Stimulated activated memory B cell treated with anti-CD40 and anti-IgM and Interleukin-4, amounts not matched to agents 10 μg/mL and 1 μg/mL and 100 μg/mL, for 72 hours (primary cell): ENCODE measurements around the gene GLIPR1.
A peak's percentile ranks its signal among the peaks of the same experiment; 100 is the strongest.

ENCODE experiments used
- ATAC-seq: fragments of 150-1000 bp; cut with Tn5 transposase; 2 replicates; pipeline ENCODE4 v1.10.0; 2021
- H3K27ac Mint-ChIP-seq: one replicate; pipeline ENCODE4 v1.8.0; 2022; ENCODE audit warnings: mild to moderate bottlenecking, mixed read lengths
- H3K27me3 Mint-ChIP-seq: one replicate; pipeline ENCODE4 v1.8.0; 2022; ENCODE audit warnings: mixed read lengths
- H3K36me3 Mint-ChIP-seq: one replicate; pipeline ENCODE4 v1.8.0; 2022; ENCODE audit warnings: mixed read lengths
- H3K4me1 Mint-ChIP-seq: one replicate; pipeline ENCODE4 v1.8.0; 2022; ENCODE audit warnings: mixed read lengths
- H3K4me3 Mint-ChIP-seq: one replicate; pipeline ENCODE4 v1.8.0; 2022; ENCODE audit warnings: mild to moderate bottlenecking, moderate library complexity, mixed read lengths
- H3K9me3 Mint-ChIP-seq: one replicate; pipeline ENCODE4 v1.8.0; 2022; ENCODE audit warnings: mixed read lengths

GLIPR1 gene

DNA sequence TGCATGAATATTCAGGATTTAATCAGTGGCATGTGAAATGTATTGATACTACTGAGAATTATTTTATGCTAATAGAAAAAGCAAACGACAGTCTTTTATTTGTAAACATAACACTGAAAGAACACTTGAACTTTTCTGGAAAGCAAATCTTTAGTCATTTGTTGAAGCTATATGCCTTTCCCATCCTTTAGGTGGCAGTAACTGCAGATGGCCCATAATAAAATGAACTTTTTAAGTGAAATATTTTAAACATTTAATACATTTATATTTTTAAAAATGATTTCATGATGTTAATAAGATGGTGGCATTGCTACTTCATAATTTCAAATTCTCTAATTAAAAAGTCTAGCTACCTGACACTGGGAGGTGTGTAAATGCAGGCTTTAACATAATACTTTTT, 44.7 kb downstream of the GLIPR1 start:
- no peak for ATAC-seq
- Mint-ChIP-seq H3K27ac (no peak overlapping the region), H3K4me1 (peaks cover 8% of the 10 kb centered on the region), H3K9me3 (no peaks in the 10 kb centered on the region), H3K36me3 (no peaks in the 10 kb centered on the region), H3K4me3 (no peak overlapping the region), H3K27me3 (peaks cover 33% of the 10 kb centered on the region)

DNA sequence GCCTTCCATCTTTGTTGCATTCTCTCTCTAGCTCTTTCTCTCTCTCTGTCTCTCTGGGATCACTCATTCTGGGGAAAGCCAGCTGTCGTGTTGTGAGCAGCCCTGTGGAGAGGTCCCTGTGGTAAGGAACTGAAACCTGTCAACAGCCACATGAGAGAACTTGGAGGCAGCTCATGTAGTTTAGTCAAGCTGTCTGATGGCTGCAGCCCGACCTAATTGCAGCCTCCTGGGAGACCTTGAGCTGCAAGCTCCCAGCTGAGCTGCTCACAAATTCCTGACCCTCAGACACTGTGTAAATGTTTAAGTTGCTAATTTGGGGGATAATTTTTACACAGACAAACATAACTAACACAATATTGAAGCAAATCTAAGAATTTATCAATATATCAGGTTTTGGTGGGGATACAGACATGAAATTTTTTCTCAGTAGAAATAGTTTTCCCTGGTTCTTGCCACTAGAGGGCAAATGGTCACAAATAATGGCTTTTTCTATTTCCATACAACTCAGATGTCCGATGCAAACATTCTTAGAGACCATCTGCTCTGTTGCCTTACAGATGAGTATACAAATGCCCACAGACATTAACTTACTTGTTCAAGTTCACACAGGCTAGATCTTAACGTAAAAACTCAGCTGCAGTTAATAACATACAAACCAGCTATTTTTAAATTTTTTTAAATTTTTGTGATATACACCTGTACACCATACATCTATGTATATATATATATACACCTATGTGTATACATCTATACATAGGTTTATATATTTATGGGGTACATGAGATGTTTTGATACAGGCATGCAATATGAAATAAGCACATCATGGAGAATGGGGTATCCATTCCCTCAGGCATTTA, 46.3 kb downstream of the GLIPR1 start:
- H3K27ac Mint-ChIP-seq = no peak overlapping the region
- H3K4me1 Mint-ChIP-seq = peaks cover 8% of the 10 kb centered on the region
- peaks cover 21% of the 10 kb centered on the region for H3K27me3 Mint-ChIP-seq
- no peaks in the 10 kb centered on the region for H3K36me3 Mint-ChIP-seq
- no peaks in the 10 kb centered on the region for H3K9me3 Mint-ChIP-seq
- no peak overlapping the region for H3K4me3 Mint-ChIP-seq
- ATAC-seq = peak; percentile 92

GRCh38 chr12:75528272-75528671, 47.7 kb downstream of the GLIPR1 start:
- Mint-ChIP-seq H3K36me3 (no peaks in the 10 kb centered on the region), H3K9me3 (no peaks in the 10 kb centered on the region), H3K4me1 (peaks cover 8% of the 10 kb centered on the region), H3K27me3 (peaks cover 7% of the 10 kb centered on the region), H3K27ac (no peak overlapping the region), H3K4me3 (no peak overlapping the region)
- no peak for ATAC-seq

GRCh38 chr12:75528692-75529091, 48.1 kb downstream of the GLIPR1 start:
- peaks cover 3% of the 10 kb centered on the region for H3K27me3 Mint-ChIP-seq
- H3K4me3 Mint-ChIP-seq = no peak overlapping the region
- peaks cover 8% of the 10 kb centered on the region for H3K4me1 Mint-ChIP-seq
- H3K27ac Mint-ChIP-seq = no peak overlapping the region
- no peaks in the 10 kb centered on the region for H3K9me3 Mint-ChIP-seq
- H3K36me3 Mint-ChIP-seq = no peaks in the 10 kb centered on the region
- no peak for ATAC-seq

GRCh38 chr12:75529316-75529715, 48.8 kb downstream of the GLIPR1 start:
- Mint-ChIP-seq H3K27ac (no peak overlapping the region), H3K27me3 (no peaks in the 10 kb centered on the region), H3K36me3 (no peaks in the 10 kb centered on the region), H3K4me1 (peaks cover 8% of the 10 kb centered on the region), H3K9me3 (no peaks in the 10 kb centered on the region), H3K4me3 (no peak overlapping the region)
- ATAC-seq = no peak

DNA sequence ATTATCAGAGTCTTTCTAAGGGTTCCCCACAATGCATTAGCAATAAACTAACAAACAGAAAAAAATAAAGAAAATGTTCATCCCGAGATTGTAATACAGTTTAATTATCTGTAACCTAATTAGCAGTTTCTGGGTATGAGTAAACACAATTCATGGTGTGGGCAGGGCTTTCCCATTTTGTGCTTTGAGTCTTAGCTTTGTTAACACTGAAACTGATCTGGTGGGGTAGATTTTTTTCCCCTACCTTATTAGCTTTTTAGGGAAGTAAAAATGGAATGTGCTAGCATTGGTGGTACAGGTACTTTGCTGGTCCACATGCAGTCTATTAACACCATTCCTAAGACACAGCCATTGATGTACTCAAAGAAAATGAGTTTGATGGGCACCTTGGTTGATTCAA, 49.3 kb downstream of the GLIPR1 start:
- Mint-ChIP-seq H3K36me3 (no peaks in the 10 kb centered on the region), H3K9me3 (no peaks in the 10 kb centered on the region), H3K4me1 (peaks cover 8% of the 10 kb centered on the region), H3K27ac (no peak overlapping the region), H3K4me3 (no peak overlapping the region), H3K27me3 (no peaks in the 10 kb centered on the region)
- ATAC-seq = no peak

DNA sequence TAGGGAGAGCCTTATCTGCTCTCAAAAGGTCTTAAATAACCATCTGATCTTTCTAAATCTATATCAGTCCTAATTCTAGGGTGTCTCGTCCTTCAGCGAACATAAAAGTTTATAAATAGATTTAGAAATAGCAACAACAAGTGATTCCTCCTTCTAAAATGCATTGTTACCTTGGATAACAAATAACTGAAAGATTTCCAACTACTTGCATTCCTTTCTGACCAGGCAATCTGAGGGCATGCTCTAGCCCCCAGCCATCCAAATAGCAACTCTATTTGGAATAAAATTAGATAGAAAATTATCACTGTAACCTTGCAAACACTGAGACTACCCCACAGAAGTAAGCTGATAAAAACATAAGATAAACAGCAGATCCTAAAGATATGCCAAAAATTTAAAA, 52.7 kb downstream of the GLIPR1 start:
- Mint-ChIP-seq H3K36me3 (no peaks in the 10 kb centered on the region), H3K4me1 (no peaks in the 10 kb centered on the region), H3K27me3 (no peaks in the 10 kb centered on the region), H3K4me3 (no peak overlapping the region), H3K27ac (no peak overlapping the region), H3K9me3 (no peaks in the 10 kb centered on the region)
- ATAC-seq = no peak

- H3K4me1 Mint-ChIP-seq = no peaks in the 10 kb centered on the region
- no peaks in the 10 kb centered on the region for H3K36me3 Mint-ChIP-seq
- H3K27ac Mint-ChIP-seq = no peak overlapping the region
- ATAC-seq = no peak
- peaks cover 19% of the 10 kb centered on the region for H3K27me3 Mint-ChIP-seq
- no peaks in the 10 kb centered on the region for H3K9me3 Mint-ChIP-seq
- no peak overlapping the region for H3K4me3 Mint-ChIP-seq
Measured at GRCh38 chr12:75539889-75540288, 59.3 kb downstream of the GLIPR1 start.

DNA sequence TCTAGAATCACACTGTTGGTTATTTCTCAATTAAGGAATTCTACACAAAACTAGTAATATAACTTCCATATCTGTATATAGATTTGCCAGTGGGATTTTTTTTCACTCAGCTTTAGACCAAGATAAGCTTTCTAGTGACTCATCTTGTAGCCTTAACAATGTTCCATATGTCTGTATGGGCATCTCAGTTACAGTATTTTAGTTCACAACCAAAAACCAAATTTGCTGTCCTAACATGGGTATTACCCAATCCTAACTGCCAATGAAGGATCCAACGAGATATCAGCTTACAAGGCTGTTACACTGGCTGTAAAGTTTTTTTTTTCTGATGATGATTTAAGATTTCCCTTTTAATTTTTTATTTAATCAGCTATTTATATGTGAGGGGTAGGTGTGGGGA, 62.4 kb downstream of the GLIPR1 start:
- Mint-ChIP-seq H3K36me3 (no peaks in the 10 kb centered on the region), H3K4me1 (no peaks in the 10 kb centered on the region), H3K27me3 (peaks cover 33% of the 10 kb centered on the region), H3K9me3 (no peaks in the 10 kb centered on the region), H3K27ac (no peak overlapping the region), H3K4me3 (no peak overlapping the region)
- ATAC-seq = no peak

DNA sequence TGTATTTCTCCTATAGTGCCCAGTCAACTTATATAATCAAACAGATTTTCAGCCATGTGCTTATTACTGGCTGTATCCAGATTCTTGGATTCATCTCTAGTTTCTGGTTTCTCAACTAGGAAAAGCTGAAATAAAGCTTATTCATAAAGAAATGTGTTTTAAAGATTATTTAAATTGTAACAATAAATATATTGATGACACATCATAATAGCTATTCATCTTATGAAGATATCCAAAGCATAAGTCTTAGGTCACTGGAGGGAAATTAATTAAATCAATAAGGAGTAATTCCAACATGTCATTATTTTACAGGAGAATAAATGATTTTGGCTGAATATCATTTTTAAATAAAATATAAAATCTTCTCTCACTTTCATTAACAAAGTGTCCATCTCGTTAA, 63.0 kb downstream of the GLIPR1 start:
- Mint-ChIP-seq H3K27ac (no peak overlapping the region), H3K4me3 (no peak overlapping the region), H3K27me3 (peaks cover 37% of the 10 kb centered on the region), H3K36me3 (no peaks in the 10 kb centered on the region), H3K9me3 (no peaks in the 10 kb centered on the region), H3K4me1 (no peaks in the 10 kb centered on the region)
- no peak for ATAC-seq

DNA sequence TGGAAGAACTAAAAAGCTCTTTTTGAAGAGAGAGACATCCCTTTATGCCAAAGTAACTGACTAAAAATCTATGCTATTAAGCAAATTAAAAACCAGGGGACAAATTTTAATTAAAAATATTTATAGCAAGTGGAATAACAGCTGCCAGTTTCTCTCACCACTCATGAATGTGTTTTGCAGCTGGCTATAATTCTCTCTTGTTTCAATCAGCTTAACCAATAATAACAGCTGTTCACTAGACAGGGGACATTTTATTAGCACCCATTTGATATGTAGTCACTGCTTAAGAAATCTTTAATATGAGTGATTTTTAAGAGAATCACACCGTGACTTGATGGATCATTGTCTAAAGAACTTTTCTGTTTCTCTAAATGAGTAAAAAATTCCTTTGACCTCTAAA, 65.1 kb downstream of the GLIPR1 start:
- ATAC-seq = no peak
- no peaks in the 10 kb centered on the region for H3K9me3 Mint-ChIP-seq
- no peak overlapping the region for H3K27ac Mint-ChIP-seq
- peaks cover 45% of the 10 kb centered on the region for H3K27me3 Mint-ChIP-seq
- no peaks in the 10 kb centered on the region for H3K4me1 Mint-ChIP-seq
- H3K4me3 Mint-ChIP-seq = no peak overlapping the region
- no peaks in the 10 kb centered on the region for H3K36me3 Mint-ChIP-seq

DNA sequence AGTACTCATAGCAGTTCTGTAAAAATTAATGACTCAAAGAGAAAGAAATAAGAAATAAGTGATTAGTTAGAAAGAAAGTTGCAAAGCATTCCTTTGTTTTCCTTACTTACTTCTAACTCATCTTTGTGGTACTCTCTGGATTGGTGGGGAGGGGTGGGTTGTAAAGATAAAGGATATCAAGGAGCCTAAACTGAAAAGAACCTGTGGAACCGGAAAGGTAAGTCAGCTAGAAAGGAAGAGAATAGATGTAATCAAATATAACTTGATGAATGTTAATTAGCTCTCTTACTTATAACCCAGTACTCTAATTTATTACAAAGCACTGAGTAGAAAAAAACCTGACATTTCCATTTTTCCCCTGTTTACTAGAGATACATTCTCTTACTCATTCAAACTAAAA, 68.3 kb downstream of the GLIPR1 start:
- H3K36me3 Mint-ChIP-seq = no peaks in the 10 kb centered on the region
- H3K9me3 Mint-ChIP-seq = no peaks in the 10 kb centered on the region
- no peak overlapping the region for H3K4me3 Mint-ChIP-seq
- ATAC-seq = no peak
- H3K27me3 Mint-ChIP-seq = peaks cover 37% of the 10 kb centered on the region
- H3K4me1 Mint-ChIP-seq = no peaks in the 10 kb centered on the region
- H3K27ac Mint-ChIP-seq = no peak overlapping the region

GRCh38 chr12:75549989-75550388, 69.4 kb downstream of the GLIPR1 start:
- Mint-ChIP-seq H3K36me3 (no peaks in the 10 kb centered on the region), H3K4me3 (no peak overlapping the region), H3K9me3 (no peaks in the 10 kb centered on the region), H3K27me3 (peaks cover 26% of the 10 kb centered on the region), H3K4me1 (no peaks in the 10 kb centered on the region), H3K27ac (no peak overlapping the region)
- no peak for ATAC-seq

GRCh38 chr12:75550401-75551240, 70.1 kb downstream of the GLIPR1 start:
- no peaks in the 10 kb centered on the region for H3K36me3 Mint-ChIP-seq
- H3K4me1 Mint-ChIP-seq = no peaks in the 10 kb centered on the region
- peaks cover 20% of the 10 kb centered on the region for H3K27me3 Mint-ChIP-seq
- H3K9me3 Mint-ChIP-seq = no peaks in the 10 kb centered on the region
- no peak overlapping the region for H3K27ac Mint-ChIP-seq
- no peak overlapping the region for H3K4me3 Mint-ChIP-seq
- ATAC-seq = no peak

DNA sequence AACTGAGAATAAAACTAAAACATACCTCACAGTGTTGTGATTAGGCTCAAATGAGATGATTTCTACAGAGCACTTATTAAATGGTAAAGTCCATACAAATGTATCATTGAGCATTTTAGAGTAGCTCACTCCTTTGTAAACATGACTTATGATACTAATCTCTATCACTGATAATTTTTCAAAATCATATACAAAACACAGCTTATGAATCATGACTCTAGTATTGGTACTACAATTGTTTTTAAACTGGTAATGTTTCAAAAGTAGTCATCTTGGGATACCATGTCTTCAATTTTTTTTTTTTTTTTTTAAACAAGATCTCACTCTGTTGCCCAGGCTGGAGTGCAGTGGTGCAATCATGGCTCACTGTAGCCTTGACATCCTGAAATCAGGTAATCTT, 70.9 kb downstream of the GLIPR1 start:
- no peak overlapping the region for H3K27ac Mint-ChIP-seq
- H3K36me3 Mint-ChIP-seq = no peaks in the 10 kb centered on the region
- H3K4me3 Mint-ChIP-seq = no peak overlapping the region
- ATAC-seq = no peak
- no peaks in the 10 kb centered on the region for H3K9me3 Mint-ChIP-seq
- H3K27me3 Mint-ChIP-seq = peaks cover 19% of the 10 kb centered on the region
- H3K4me1 Mint-ChIP-seq = no peaks in the 10 kb centered on the region

DNA sequence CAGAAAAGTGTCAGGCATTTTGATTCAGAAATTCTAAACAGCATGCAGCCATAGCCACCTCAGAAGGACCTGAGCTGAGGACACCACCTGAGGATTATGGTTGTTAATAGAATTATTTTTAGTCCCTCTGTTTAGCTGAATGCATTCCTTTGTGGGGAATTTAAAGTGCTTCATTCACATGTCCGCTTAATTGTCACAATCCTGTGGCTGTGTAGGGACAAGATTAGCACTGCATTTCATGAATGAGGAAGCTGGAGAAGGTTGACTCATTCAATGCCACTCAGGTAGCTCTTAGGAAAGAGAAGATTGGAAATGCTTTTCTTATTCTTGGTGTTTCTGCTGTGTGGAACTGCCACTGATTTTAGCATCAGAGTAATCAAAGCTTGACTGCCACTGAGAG, 72.8 kb downstream of the GLIPR1 start:
- no peaks in the 10 kb centered on the region for H3K36me3 Mint-ChIP-seq
- H3K27me3 Mint-ChIP-seq = peaks cover 10% of the 10 kb centered on the region
- H3K9me3 Mint-ChIP-seq = no peaks in the 10 kb centered on the region
- ATAC-seq = no peak
- no peaks in the 10 kb centered on the region for H3K4me1 Mint-ChIP-seq
- no peak overlapping the region for H3K4me3 Mint-ChIP-seq
- H3K27ac Mint-ChIP-seq = no peak overlapping the region
